ENCODE data around the gene MARCHF10.

Gene MARCHF10

GRCh38 chr17:62750631-62751051, 57.5 kb downstream of the MARCHF10 start:
- DNase-seq, result no peak

GRCh38 chr17:62749926-62750325, 58.2 kb downstream of the MARCHF10 start:
- H3K27ac ChIP-seq, result no peak overlapping the region
- no peaks in the 10 kb centered on the region for H3K36me3 ChIP-seq (replicated peaks)
- in situ Hi-C loops (cut with HindIII; ENCODE audit: low pct_ligation_motif_present, low sequenced_read_pairs), result no loop called here
- H3K27me3 ChIP-seq (replicated peaks), result no peaks in the 10 kb centered on the region
- TF ChIP-seq, protein P1, sequence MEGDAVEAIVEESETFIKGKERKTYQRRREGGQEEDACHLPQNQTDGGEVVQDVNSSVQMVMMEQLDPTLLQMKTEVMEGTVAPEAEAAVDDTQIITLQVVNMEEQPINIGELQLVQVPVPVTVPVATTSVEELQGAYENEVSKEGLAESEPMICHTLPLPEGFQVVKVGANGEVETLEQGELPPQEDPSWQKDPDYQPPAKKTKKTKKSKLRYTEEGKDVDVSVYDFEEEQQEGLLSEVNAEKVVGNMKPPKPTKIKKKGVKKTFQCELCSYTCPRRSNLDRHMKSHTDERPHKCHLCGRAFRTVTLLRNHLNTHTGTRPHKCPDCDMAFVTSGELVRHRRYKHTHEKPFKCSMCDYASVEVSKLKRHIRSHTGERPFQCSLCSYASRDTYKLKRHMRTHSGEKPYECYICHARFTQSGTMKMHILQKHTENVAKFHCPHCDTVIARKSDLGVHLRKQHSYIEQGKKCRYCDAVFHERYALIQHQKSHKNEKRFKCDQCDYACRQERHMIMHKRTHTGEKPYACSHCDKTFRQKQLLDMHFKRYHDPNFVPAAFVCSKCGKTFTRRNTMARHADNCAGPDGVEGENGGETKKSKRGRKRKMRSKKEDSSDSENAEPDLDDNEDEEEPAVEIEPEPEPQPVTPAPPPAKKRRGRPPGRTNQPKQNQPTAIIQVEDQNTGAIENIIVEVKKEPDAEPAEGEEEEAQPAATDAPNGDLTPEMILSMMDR (IDR thresholded peaks at IDR 0.05; ENCODE audit: low read depth, low read length, missing control alignments), result no peak
- DNase-seq, result no peak
- no peak overlapping the region for H3K4me3 ChIP-seq (ENCODE audit: low read depth, low read length)

More at GRCh38 chr17:62750631-62751051, 57.5 kb downstream of the MARCHF10 start:
- TF ChIP-seq, protein P1 (IDR thresholded peaks at IDR 0.05; ENCODE audit: low read depth, low read length, missing control alignments), result no peak
- Histone ChIP-seq H3K27me3 (replicated peaks) (no peaks in the 10 kb centered on the region), H3K4me3 (ENCODE audit: low read depth, low read length) (no peak overlapping the region), H3K27ac (no peak overlapping the region), H3K36me3 (replicated peaks) (no peaks in the 10 kb centered on the region)
- in situ Hi-C loops (cut with HindIII; ENCODE audit: low pct_ligation_motif_present, low sequenced_read_pairs), result no loop called here

- no peaks in the 10 kb centered on the region for H3K27me3 ChIP-seq (replicated peaks)
- H3K27ac ChIP-seq, result no peak overlapping the region
- no peak overlapping the region for H3K4me3 ChIP-seq (ENCODE audit: low read depth, low read length)
- DNase-seq, result no peak
- H3K36me3 ChIP-seq (replicated peaks), result no peaks in the 10 kb centered on the region
- in situ Hi-C loops (cut with HindIII; ENCODE audit: low pct_ligation_motif_present, low sequenced_read_pairs), result no loop called here
- TF ChIP-seq, protein P1 (IDR thresholded peaks at IDR 0.05; ENCODE audit: low read depth, low read length, missing control alignments), result no peak
Observed at GRCh38 chr17:62746941-62747340, 61.2 kb downstream of the MARCHF10 start.

DNA sequence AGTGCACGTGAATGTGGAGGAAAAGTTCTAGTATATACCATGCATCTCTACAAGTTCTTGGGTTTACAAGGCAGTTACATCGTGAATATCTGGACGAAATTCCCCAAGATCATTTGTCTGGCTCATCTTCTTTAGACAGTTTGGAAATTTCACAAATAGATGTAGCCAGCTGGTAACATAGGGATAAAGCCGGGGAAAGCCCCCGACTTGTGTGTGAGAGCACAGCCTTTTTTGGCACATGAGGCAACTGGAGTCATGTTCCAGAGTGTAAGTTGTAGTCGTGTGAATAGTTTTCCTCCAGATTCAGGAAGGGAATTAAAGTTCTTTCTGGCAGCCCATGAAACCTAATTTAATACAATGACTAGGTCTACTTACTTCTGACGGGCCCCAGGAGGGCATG, 62.3 kb downstream of the MARCHF10 start:
- H3K4me3 ChIP-seq (ENCODE audit: low read depth, low read length), result no peak overlapping the region
- no peak overlapping the region for H3K27ac ChIP-seq
- DNase-seq, result no peak
- TF ChIP-seq, protein P1 (IDR thresholded peaks at IDR 0.05; ENCODE audit: low read depth, low read length, missing control alignments), result no peak
- no peaks in the 10 kb centered on the region for H3K27me3 ChIP-seq (replicated peaks)
- H3K36me3 ChIP-seq (replicated peaks), result no peaks in the 10 kb centered on the region
- in situ Hi-C loops (cut with HindIII; ENCODE audit: low pct_ligation_motif_present, low sequenced_read_pairs), result no loop called here

- DNase-seq, result no peak
- Histone ChIP-seq H3K27me3 (replicated peaks) (no peaks in the 10 kb centered on the region), H3K27ac (no peak overlapping the region), H3K36me3 (replicated peaks) (no peaks in the 10 kb centered on the region), H3K4me3 (ENCODE audit: low read depth, low read length) (no peak overlapping the region)
- in situ Hi-C loops (cut with HindIII; ENCODE audit: low pct_ligation_motif_present, low sequenced_read_pairs), result no loop called here
- TF ChIP-seq, protein P1 (IDR thresholded peaks at IDR 0.05; ENCODE audit: low read depth, low read length, missing control alignments), result no peak
Observed at GRCh38 chr17:62744259-62744658, 63.9 kb downstream of the MARCHF10 start.

DNA sequence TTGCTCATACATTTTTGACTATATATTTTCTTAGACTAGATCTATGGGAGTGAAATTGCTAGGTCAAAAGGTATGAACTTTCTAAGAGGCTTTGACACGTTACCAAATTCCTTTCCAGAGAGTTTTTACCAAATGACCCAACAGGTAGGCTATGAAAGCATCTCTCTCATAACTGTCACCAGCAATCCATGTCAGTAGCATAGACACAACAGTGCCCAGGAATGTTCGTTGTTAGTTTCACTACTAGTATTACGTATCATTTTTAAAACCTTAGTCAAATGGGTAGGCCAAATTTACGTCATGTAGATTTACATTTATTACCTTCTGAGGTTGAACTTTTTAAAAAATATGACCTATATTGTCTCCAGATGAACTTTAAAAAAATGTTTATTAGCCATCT, 66.8 kb downstream of the MARCHF10 start:
- no peak overlapping the region for H3K4me3 ChIP-seq (ENCODE audit: low read depth, low read length)
- in situ Hi-C loops (cut with HindIII; ENCODE audit: low pct_ligation_motif_present, low sequenced_read_pairs), result no loop called here
- TF ChIP-seq, protein P1 (IDR thresholded peaks at IDR 0.05; ENCODE audit: low read depth, low read length, missing control alignments), result no peak
- no peaks in the 10 kb centered on the region for H3K27me3 ChIP-seq (replicated peaks)
- no peaks in the 10 kb centered on the region for H3K36me3 ChIP-seq (replicated peaks)
- no peak overlapping the region for H3K27ac ChIP-seq
- DNase-seq, result no peak

All from brain microvascular endothelial cell (primary cell).